ENCODE results near the gene CSF1R. TPM values are rescaled to one million over a fixed set of nuclear protein-coding genes. Genes with fewer than 3 reads are reported as not detected.

Gene CSF1R
- total and polyA plus RNA-seq, 2 donors (not counting 3 experiments of a cell fraction or from before 2014, with no cell fraction given) = not detected

DNA sequence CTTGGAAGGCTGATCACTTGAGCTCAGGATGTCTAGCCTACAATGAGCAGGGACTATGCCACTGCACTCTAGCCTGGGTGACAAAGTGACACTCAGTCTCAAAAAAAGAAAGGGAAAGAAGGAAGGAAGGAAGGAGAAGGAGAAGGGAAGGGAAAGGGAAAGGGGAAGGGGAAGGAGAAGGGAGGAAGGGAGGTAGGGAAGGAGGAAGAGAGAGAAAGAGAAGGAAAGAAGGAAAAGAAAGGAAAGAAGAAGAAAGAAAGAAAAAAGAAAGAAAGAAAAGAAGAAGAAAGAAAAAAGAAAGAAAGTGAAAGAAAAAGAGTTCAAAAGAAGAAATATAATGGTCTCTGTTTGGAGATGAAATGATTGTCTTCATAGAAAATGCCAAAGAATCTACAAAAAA lies 10.8 kb upstream of the CSF1R start:
- CTCF ChIA-PET = no interaction called here
- H3K9ac ChIP-seq (replicated peaks; ENCODE audit: extremely low read depth, insufficient read depth, low read length) = no peak overlapping the region
- no peak overlapping the region for H3K4me3 ChIP-seq (replicated peaks in 1 of 3; ENCODE audit: insufficient read depth in 1 of 3, low read depth in 1 of 3, low read length in 3 of 3)
- H3K79me2 ChIP-seq (ENCODE audit: control insufficient read depth, insufficient read depth, low read length) = no peaks in the 10 kb centered on the region
- no peaks in the 10 kb centered on the region for H3K9me1 ChIP-seq (replicated peaks; ENCODE audit: control insufficient read depth, extremely low read depth, insufficient read depth, low read length)
- H3K27me3 ChIP-seq (ENCODE audit: control insufficient read depth in 2 of 2, insufficient read depth in 2 of 2, low read length in 2 of 2) = peaks cover 4 to 26% of the 10 kb centered on the region in 2 experiments
- no peak overlapping the region for H3K4me2 ChIP-seq (ENCODE audit: insufficient read depth, low read length)
- H2AFZ ChIP-seq (ENCODE audit: low read depth, low read length) = no peak overlapping the region
- POLR2A ChIA-PET = no interaction called here
- TF ChIP-seq POLR2A (IDR thresholded peaks at IDR 0.05; ENCODE audit: low read depth, low read length) (no peak), POLR2AphosphoS5 (IDR thresholded peaks at IDR 0.05; ENCODE audit: insufficient read depth, low read depth, low read length) (no peak), GATA2 (IDR thresholded peaks at IDR 0.05; ENCODE audit: insufficient read depth, insufficient read length, low read depth, low read length) (no peak), JUN (IDR thresholded peaks at IDR 0.05; ENCODE audit: borderline replicate concordance, insufficient read depth, insufficient read length, low read depth) (no peak), MYC (IDR thresholded peaks at IDR 0.05; ENCODE audit: low read depth, low read length) (no peak), EZH2 (IDR thresholded peaks at IDR 0.05; ENCODE audit: borderline replicate concordance, low read depth, low read length, severe bottlenecking) (no peak), FOS (IDR thresholded peaks at IDR 0.05; ENCODE audit: borderline replicate concordance, insufficient read depth, low read length) (no peak)
- TF ChIP-seq, protein P1, sequence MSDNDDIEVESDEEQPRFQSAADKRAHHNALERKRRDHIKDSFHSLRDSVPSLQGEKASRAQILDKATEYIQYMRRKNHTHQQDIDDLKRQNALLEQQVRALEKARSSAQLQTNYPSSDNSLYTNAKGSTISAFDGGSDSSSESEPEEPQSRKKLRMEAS (IDR thresholded peaks at IDR 0.05; ENCODE audit: insufficient read depth, insufficient read length) = no peak
- TF ChIP-seq, protein P2, sequence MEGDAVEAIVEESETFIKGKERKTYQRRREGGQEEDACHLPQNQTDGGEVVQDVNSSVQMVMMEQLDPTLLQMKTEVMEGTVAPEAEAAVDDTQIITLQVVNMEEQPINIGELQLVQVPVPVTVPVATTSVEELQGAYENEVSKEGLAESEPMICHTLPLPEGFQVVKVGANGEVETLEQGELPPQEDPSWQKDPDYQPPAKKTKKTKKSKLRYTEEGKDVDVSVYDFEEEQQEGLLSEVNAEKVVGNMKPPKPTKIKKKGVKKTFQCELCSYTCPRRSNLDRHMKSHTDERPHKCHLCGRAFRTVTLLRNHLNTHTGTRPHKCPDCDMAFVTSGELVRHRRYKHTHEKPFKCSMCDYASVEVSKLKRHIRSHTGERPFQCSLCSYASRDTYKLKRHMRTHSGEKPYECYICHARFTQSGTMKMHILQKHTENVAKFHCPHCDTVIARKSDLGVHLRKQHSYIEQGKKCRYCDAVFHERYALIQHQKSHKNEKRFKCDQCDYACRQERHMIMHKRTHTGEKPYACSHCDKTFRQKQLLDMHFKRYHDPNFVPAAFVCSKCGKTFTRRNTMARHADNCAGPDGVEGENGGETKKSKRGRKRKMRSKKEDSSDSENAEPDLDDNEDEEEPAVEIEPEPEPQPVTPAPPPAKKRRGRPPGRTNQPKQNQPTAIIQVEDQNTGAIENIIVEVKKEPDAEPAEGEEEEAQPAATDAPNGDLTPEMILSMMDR (IDR thresholded peaks at IDR 0.05; ENCODE audit: extremely low read depth in 1 of 2, insufficient read depth in 1 of 2, low read depth in 1 of 2, low read length in 2 of 2) = no peak
- dilution Hi-C loops (cut with MboI; ENCODE audit: extremely low pct_ligation_motif_present, low sequenced_read_pairs) (no loop called here), intact Hi-C loops (cut with micrococcal nuclease) (no loop called here)
- FAIRE-seq = no peak
- BruUV-seq (replicated peaks) = no TSS peak
- H3K27ac ChIP-seq (ENCODE audit: insufficient read depth, low read depth, low read length) = no peak overlapping the region
- H4K20me1 ChIP-seq (replicated peaks; ENCODE audit: control insufficient read depth, extremely low read depth, insufficient read depth, low read length) = no peaks in the 10 kb centered on the region
- no peaks in the 10 kb centered on the region for H3K9me3 ChIP-seq (replicated peaks; ENCODE audit: control insufficient read depth, insufficient read depth, low read length)
- H3K36me3 ChIP-seq (ENCODE audit: control insufficient read depth in 2 of 2, extremely low read depth in 1 of 2, insufficient read depth in 2 of 2, low read length in 2 of 2) = no peaks in the 10 kb centered on the region
- H3K4me1 ChIP-seq (ENCODE audit: control insufficient read depth, extremely low read depth, insufficient read depth, low read length) = no peaks in the 10 kb centered on the region
- no peak for DNase-seq (ENCODE audit: low read depth, low spot score)
